Natural killer cell treated with Interleukin-12 subunit alpha and Interleukin-12 subunit beta and Interleukin-15 and Interleukin-18, amount 100 ng/mL, for 72 hours (primary cell): Measurements from ENCODE around the gene NT5C1B. TPM values are rescaled to one million over a fixed set of nuclear protein-coding genes. Genes with fewer than 3 reads are reported as not detected.
"Not testable (repeated sequence)": the region's sequence is repeated elsewhere in the genome, so short reads cannot be mapped to it uniquely, and the experiment has no call there.

Experiments
- ATAC-seq, 2 donors: fragments of 150-1000 bp; cut with Tn5 transposase in 1 of 2; sonication (Bioruptor Pico), chemical (Tn5 transposase) in 1 of 2; 2 replicates each; pipeline ENCODE4 v1.10.0; 2021
- DNase-seq: peaks from one replicate; pipeline ENCODE4 v3.0.0; 2022; ENCODE audit warnings: low spot score
- H3K27ac Mint-ChIP-seq, 2 donors: 1 replicate in 1 of 2; 2 replicates in 1 of 2; pipeline ENCODE4 v1.8.0; 2022; ENCODE audit warnings: mixed read lengths in 2 of 2, mild to moderate bottlenecking in 1 of 2, moderate library complexity in 1 of 2
- H3K27me3 Mint-ChIP-seq, 2 donors: 1 replicate in 1 of 2; 2 replicates in 1 of 2; pipeline ENCODE4 v1.8.0; 2022; ENCODE audit warnings: mixed read lengths in 2 of 2
- H3K36me3 Mint-ChIP-seq: one replicate; pipeline ENCODE4 v1.8.0; 2022; ENCODE audit warnings: mixed read lengths
- H3K4me1 Mint-ChIP-seq, 2 donors: 1 replicate in 1 of 2; 2 replicates in 1 of 2; pipeline ENCODE4 v1.8.0; 2022; ENCODE audit warnings: low read depth in 2 of 2, mixed read lengths in 2 of 2, mild to moderate bottlenecking in 1 of 2
- H3K4me3 Mint-ChIP-seq: one replicate; pipeline ENCODE4 v1.8.0; 2022; ENCODE audit warnings: mixed read lengths
- H3K9me3 Mint-ChIP-seq: 2 replicates; pipeline ENCODE4 v1.8.0; 2022; ENCODE audit warnings: mixed read lengths
- total RNA-seq, 2 donors: library from RNA; stranded (reverse); gene quantifications; one replicate each; pipeline ENCODE4 v1.2.3, GENCODE V29; 2022

The NT5C1B gene
- total RNA-seq = not detected

DNA sequence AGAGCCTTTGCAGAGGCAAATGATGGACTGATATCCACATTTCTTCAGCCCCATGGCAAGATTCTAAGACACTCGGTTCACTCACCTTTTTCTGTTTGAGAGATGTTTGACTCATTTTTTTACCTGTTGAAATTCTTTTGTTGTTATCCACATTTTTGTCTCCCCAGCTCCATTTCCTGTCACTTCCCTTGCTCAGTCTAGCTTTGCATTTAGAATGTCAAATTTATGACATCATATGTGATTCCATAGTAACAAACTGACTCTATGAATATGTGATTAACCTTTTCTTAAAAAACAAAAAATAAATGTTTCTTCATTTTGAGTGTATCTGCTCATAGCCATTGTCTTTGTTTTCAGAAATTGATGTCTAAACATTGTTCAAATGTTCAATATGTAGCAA, at the start of gene NT5C1B:
Gene NT5C1B, minus strand, starts transcription at position 216 of the 400 bp plus-strand sequence. Its CDS starts 101 bp downstream, at position 115.
- ATAC-seq = no peak
- no peak for DNase-seq
- no peaks in the 10 kb centered on the region for H3K9me3 Mint-ChIP-seq
- no peaks in the 10 kb centered on the region for H3K4me1 Mint-ChIP-seq
- H3K36me3 Mint-ChIP-seq = peaks cover 4% of the 10 kb centered on the region
- no peak within 1 kb of the TSS for H3K4me3 Mint-ChIP-seq
- no peak within 1 kb of the TSS for H3K27ac Mint-ChIP-seq
- no peaks in the 10 kb centered on the region for H3K27me3 Mint-ChIP-seq

DNA sequence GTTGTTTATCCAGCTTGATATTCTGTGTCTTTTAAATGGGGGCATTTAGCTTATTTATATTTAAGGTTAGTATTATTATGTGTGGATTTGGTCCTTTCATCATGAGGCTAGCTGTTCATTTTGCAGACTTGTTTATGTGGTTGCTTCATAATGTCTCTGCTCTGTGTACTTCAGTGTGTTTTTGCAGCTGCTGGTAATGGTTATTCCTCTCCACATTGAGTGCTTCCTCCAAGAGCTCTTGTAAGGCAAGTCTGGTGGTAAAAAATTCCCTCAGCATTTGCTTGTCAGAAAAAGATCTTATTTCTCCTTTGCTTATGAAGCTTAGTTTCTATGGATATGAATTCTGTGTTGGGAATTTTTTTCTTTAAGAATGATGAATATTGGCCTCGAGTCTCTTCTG, 47.8 kb upstream of the NT5C1B start:
- DNase-seq (no peak), ATAC-seq (no peak)
- Mint-ChIP-seq H3K27ac (no peak overlapping the region), H3K36me3 (peaks cover 43% of the 10 kb centered on the region), H3K27me3 (no peaks in the 10 kb centered on the region), H3K4me1 (no peaks in the 10 kb centered on the region), H3K9me3 (peaks cover 33% of the 10 kb centered on the region), H3K4me3 (no peak overlapping the region)

GRCh38 chr2:18632699-18633098, 43.3 kb upstream of the NT5C1B start:
- not testable (repeated sequence) for DNase-seq, ATAC-seq, H3K27ac Mint-ChIP-seq, H3K27me3 Mint-ChIP-seq, H3K4me1 Mint-ChIP-seq, H3K4me3 Mint-ChIP-seq
- H3K36me3 Mint-ChIP-seq = peaks cover 51% of the 10 kb centered on the region
- peaks cover 37% of the 10 kb centered on the region for H3K9me3 Mint-ChIP-seq

DNA sequence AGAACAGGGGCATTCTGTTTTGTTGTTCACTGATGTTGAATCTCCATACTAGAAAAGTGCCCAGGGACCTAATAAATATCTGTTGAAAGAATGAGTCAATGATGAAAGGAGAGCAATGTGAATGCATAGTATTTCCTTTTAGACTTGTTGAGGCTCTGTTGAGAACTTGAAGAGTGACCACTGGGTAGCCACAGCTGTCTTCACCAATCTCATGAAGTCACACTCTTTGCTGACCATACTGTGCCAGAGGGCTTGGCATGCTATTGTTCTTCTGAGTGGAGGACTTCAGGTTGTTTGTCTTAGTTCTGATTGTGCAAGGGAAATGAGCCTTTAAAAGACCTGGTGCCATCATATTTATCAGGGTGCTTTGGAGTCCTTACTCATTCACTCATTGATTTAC, 41.6 kb upstream of the NT5C1B start:
- peaks cover 33% of the 10 kb centered on the region for H3K36me3 Mint-ChIP-seq
- H3K4me1 Mint-ChIP-seq = no peaks in the 10 kb centered on the region
- ATAC-seq (no peak), DNase-seq (no peak)
- peaks cover 19% of the 10 kb centered on the region for H3K9me3 Mint-ChIP-seq
- no peak overlapping the region for H3K4me3 Mint-ChIP-seq
- no peak overlapping the region for H3K27ac Mint-ChIP-seq
- H3K27me3 Mint-ChIP-seq = no peaks in the 10 kb centered on the region

DNA sequence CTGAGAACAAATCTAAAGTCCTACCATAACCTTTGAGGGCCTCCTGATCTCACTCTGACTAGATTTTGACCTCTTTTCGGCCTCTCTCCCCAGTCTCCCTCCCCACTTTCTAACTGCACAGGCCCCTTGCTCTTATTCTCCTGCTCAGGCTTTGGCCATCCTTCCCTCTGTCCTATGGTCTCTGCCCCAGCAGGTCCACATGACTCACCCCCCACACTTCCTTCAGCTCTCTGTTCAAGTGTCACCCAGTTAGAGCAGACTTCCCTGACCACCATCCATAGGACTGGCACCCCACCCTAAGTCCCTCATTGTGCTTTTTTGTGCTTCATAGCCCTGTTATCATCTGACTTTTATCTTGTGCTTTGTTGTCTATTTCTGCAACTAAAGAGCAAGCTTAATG, 41.2 kb upstream of the NT5C1B start:
- H3K36me3 Mint-ChIP-seq = peaks cover 30% of the 10 kb centered on the region
- no peaks in the 10 kb centered on the region for H3K27me3 Mint-ChIP-seq
- DNase-seq (no peak), ATAC-seq (no peak)
- no peak overlapping the region for H3K27ac Mint-ChIP-seq
- no peaks in the 10 kb centered on the region for H3K4me1 Mint-ChIP-seq
- H3K9me3 Mint-ChIP-seq = peaks cover 18% of the 10 kb centered on the region
- no peak overlapping the region for H3K4me3 Mint-ChIP-seq

GRCh38 chr2:18630101-18630500, 40.7 kb upstream of the NT5C1B start:
- no peaks in the 10 kb centered on the region for H3K4me1 Mint-ChIP-seq
- H3K9me3 Mint-ChIP-seq = peaks cover 16% of the 10 kb centered on the region
- no peak overlapping the region for H3K27ac Mint-ChIP-seq
- ATAC-seq (no peak), DNase-seq (no peak)
- no peaks in the 10 kb centered on the region for H3K27me3 Mint-ChIP-seq
- H3K36me3 Mint-ChIP-seq = peaks cover 25% of the 10 kb centered on the region
- H3K4me3 Mint-ChIP-seq = no peak overlapping the region

- H3K27me3 Mint-ChIP-seq = no peaks in the 10 kb centered on the region
- H3K4me3 Mint-ChIP-seq = no peak overlapping the region
- no peak for ATAC-seq
- no peaks in the 10 kb centered on the region for H3K4me1 Mint-ChIP-seq
- H3K9me3 Mint-ChIP-seq = peaks cover 8% of the 10 kb centered on the region
- peaks cover 11% of the 10 kb centered on the region for H3K36me3 Mint-ChIP-seq
- DNase-seq = no peak
- no peak overlapping the region for H3K27ac Mint-ChIP-seq
Observed at GRCh38 chr2:18626958-18627650, 37.7 kb upstream of the NT5C1B start.

- ATAC-seq (no peak), DNase-seq (no peak)
- H3K27ac Mint-ChIP-seq = no peak overlapping the region
- H3K4me3 Mint-ChIP-seq = no peak overlapping the region
- H3K36me3 Mint-ChIP-seq = peaks cover 6% of the 10 kb centered on the region
- H3K27me3 Mint-ChIP-seq = no peaks in the 10 kb centered on the region
- H3K4me1 Mint-ChIP-seq = no peaks in the 10 kb centered on the region
- peaks cover 5% of the 10 kb centered on the region for H3K9me3 Mint-ChIP-seq
Observed at GRCh38 chr2:18626256-18626668, 36.9 kb upstream of the NT5C1B start.

GRCh38 chr2:18625563-18625962, 36.2 kb upstream of the NT5C1B start:
- no peak overlapping the region for H3K4me3 Mint-ChIP-seq
- H3K27ac Mint-ChIP-seq = no peak overlapping the region
- peaks cover 2% of the 10 kb centered on the region for H3K9me3 Mint-ChIP-seq
- DNase-seq (no peak), ATAC-seq (no peak)
- no peaks in the 10 kb centered on the region for H3K27me3 Mint-ChIP-seq
- no peaks in the 10 kb centered on the region for H3K36me3 Mint-ChIP-seq
- no peaks in the 10 kb centered on the region for H3K4me1 Mint-ChIP-seq

DNA sequence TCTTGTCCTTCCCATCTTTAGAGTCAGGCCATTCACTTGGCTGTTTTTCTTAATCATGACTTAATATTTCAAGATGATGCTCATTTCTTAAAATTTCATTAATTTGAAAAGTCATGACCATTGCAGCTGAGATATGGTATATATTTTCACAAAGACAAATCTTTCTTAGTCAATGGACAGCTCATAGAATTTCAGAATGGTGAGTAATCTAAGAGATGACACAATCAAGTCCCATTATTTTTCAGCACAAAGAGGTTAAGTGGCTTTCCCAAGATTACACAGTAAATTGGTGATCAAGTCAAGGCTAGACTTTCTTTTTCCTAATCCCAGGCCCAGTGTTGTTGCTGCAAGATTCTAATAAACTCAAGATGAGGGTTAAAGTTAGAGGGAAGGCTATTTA, 34.4 kb upstream of the NT5C1B start:
- no peaks in the 10 kb centered on the region for H3K4me1 Mint-ChIP-seq
- no peak for ATAC-seq
- no peak overlapping the region for H3K27ac Mint-ChIP-seq
- no peaks in the 10 kb centered on the region for H3K27me3 Mint-ChIP-seq
- no peaks in the 10 kb centered on the region for H3K36me3 Mint-ChIP-seq
- H3K4me3 Mint-ChIP-seq = no peak overlapping the region
- no peak for DNase-seq
- H3K9me3 Mint-ChIP-seq = peaks cover 4% of the 10 kb centered on the region

DNA sequence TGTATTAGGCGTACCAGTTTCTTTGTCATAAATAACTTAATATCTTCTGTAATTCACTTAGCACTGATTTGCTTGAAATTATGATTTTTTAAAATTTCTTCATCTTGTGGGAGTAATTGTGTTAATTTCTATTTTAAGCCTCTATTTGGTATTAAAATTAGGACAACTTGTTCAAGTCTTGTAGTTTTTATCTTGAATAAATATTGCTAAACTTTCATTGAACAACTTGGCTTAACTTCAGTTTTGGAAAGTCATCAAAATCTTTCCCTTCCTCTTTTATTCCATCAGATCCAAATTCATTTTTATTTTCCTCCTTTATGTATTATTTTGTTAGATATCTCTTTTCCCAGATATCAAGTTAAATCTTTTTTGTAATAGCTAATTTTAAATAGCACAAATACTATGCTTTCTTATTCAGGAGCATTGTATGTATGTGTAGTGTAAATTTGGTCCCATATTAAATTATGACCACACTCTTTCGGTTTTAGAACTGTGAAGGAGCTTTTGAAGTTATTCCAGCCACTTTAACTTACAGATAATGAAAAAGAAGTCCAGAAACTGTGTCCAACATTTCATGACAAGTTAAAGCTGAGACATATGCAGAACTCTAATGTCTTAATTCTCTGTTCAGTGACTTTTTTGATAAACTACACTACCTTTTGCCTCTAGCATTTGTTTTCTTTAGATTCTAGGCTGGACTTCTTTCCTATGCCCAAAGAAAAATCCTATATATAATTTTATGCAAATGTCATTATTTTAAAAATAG, 31.7 kb upstream of the NT5C1B start:
- Mint-ChIP-seq H3K27me3 (no peaks in the 10 kb centered on the region), H3K4me1 (no peaks in the 10 kb centered on the region), H3K27ac (no peak overlapping the region), H3K36me3 (no peaks in the 10 kb centered on the region), H3K4me3 (no peak overlapping the region), H3K9me3 (peaks cover 4% of the 10 kb centered on the region)
- ATAC-seq (no peak), DNase-seq (no peak)

DNA sequence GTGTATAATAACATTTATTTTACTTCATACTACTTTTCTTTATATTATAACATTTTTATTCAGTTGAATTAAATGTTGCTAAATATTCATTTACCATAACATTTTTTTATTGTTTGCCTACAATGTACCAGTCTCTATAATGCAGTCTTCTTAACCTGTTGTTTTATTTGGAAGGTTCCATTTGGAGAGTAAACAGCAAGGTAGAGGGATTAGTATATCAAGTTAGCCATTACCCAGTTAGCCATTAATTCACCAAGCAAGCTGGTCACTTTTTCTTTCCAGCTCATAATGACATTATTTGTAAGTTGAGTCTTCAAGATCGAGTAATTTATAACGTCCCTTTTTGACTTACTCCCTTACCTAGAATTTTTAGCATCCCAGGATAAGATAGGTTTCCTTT, 29.7 kb upstream of the NT5C1B start:
- Mint-ChIP-seq H3K27ac (no peak overlapping the region), H3K27me3 (no peaks in the 10 kb centered on the region), H3K36me3 (no peaks in the 10 kb centered on the region), H3K4me3 (no peak overlapping the region), H3K9me3 (peaks cover 4% of the 10 kb centered on the region), H3K4me1 (no peaks in the 10 kb centered on the region)
- ATAC-seq (no peak), DNase-seq (no peak)

GRCh38 chr2:18614041-18614440, 24.7 kb upstream of the NT5C1B start:
- no peaks in the 10 kb centered on the region for H3K36me3 Mint-ChIP-seq
- H3K9me3 Mint-ChIP-seq = no peaks in the 10 kb centered on the region
- no peak overlapping the region for H3K4me3 Mint-ChIP-seq
- ATAC-seq (no peak), DNase-seq (no peak)
- no peak overlapping the region for H3K27ac Mint-ChIP-seq
- no peaks in the 10 kb centered on the region for H3K27me3 Mint-ChIP-seq
- H3K4me1 Mint-ChIP-seq = no peaks in the 10 kb centered on the region

GRCh38 chr2:18612133-18612532, 22.8 kb upstream of the NT5C1B start:
- H3K4me3 Mint-ChIP-seq = no peak overlapping the region
- H3K9me3 Mint-ChIP-seq = no peaks in the 10 kb centered on the region
- DNase-seq = no peak
- no peaks in the 10 kb centered on the region for H3K36me3 Mint-ChIP-seq
- no peak overlapping the region for H3K27ac Mint-ChIP-seq
- no peaks in the 10 kb centered on the region for H3K27me3 Mint-ChIP-seq
- no peak for ATAC-seq
- H3K4me1 Mint-ChIP-seq = no peaks in the 10 kb centered on the region
